ENCODE measurements around the gene PLCXD1. TPM values are rescaled to one million over a fixed set of nuclear protein-coding genes. Genes with fewer than 3 reads are reported as not detected.
"Not testable (repeated sequence)": the region's sequence is repeated elsewhere in the genome, so short reads cannot be mapped to it uniquely, and the experiment has no call there.

Gene PLCXD1
- total RNA-seq, 1 experiment from 2014 or later, result 12.0 TPM

GRCh38 chrX:282000-282681 is 960 bp downstream of the PLCXD1 start:
- H3K4me3 Mint-ChIP-seq (ENCODE audit: unreplicated experiment); POLR2A ChIA-PET; H3K4me1 Mint-ChIP-seq (ENCODE audit: insufficient read depth, unreplicated experiment); H3K36me3 Mint-ChIP-seq (ENCODE audit: insufficient read depth, unreplicated experiment); BruUV-seq (replicated peaks); H3K9me3 Mint-ChIP-seq (ENCODE audit: unreplicated experiment); CTCF ChIA-PET; H3K27me3 Mint-ChIP-seq (ENCODE audit: insufficient read depth, unreplicated experiment); DNase-seq (ENCODE audit: unreplicated experiment); intact Hi-C loops (cut with micrococcal nuclease); H3K27ac Mint-ChIP-seq (ENCODE audit: low read depth, unreplicated experiment): not testable (repeated sequence)

- Mint-ChIP-seq H3K36me3 (ENCODE audit: insufficient read depth, unreplicated experiment) (peaks cover 5% of the 10 kb centered on the region), H3K4me1 (ENCODE audit: insufficient read depth, unreplicated experiment) (no peaks in the 10 kb centered on the region), H3K9me3 (ENCODE audit: unreplicated experiment) (no peaks in the 10 kb centered on the region), H3K27me3 (ENCODE audit: insufficient read depth, unreplicated experiment) (no peaks in the 10 kb centered on the region), H3K27ac (ENCODE audit: low read depth, unreplicated experiment) (peak overlapping the region; percentile 53), H3K4me3 (ENCODE audit: unreplicated experiment) (peak overlapping the region; percentile 76)
- intact Hi-C loops (cut with micrococcal nuclease), result no loop called here
- no TSS peak for BruUV-seq (replicated peaks)
- POLR2A ChIA-PET, result no interaction called here
- peak; percentile 89 for DNase-seq (ENCODE audit: unreplicated experiment)
- no peak for TF ChIP-seq CTCF (IDR thresholded peaks at IDR 0.05; ENCODE audit: unreplicated experiment)
- CTCF ChIA-PET, result no interaction called here
Observed at GRCh38 chrX:283115-283845, 2.1 kb downstream of the PLCXD1 start.

- POLR2A ChIA-PET, result no interaction called here
- no peak for TF ChIP-seq CTCF (IDR thresholded peaks at IDR 0.05; ENCODE audit: unreplicated experiment)
- no TSS peak for BruUV-seq (replicated peaks)
- H3K27me3 Mint-ChIP-seq (ENCODE audit: insufficient read depth, unreplicated experiment), result no peaks in the 10 kb centered on the region
- no peak overlapping the region for H3K4me3 Mint-ChIP-seq (ENCODE audit: unreplicated experiment)
- no peaks in the 10 kb centered on the region for H3K4me1 Mint-ChIP-seq (ENCODE audit: insufficient read depth, unreplicated experiment)
- H3K36me3 Mint-ChIP-seq (ENCODE audit: insufficient read depth, unreplicated experiment), result peaks cover 5% of the 10 kb centered on the region
- intact Hi-C loops (cut with micrococcal nuclease), result no loop called here
- CTCF ChIA-PET, result no interaction called here
- no peak for DNase-seq (ENCODE audit: unreplicated experiment)
- H3K27ac Mint-ChIP-seq (ENCODE audit: low read depth, unreplicated experiment), result no peak overlapping the region
- H3K9me3 Mint-ChIP-seq (ENCODE audit: unreplicated experiment), result no peaks in the 10 kb centered on the region
Observed at GRCh38 chrX:285076-285677, 4.0 kb downstream of the PLCXD1 start.

GRCh38 chrX:287670-288069 is 6.5 kb downstream of the PLCXD1 start:
- CTCF ChIA-PET, result no interaction called here
- peaks cover 8% of the 10 kb centered on the region for H3K36me3 Mint-ChIP-seq (ENCODE audit: insufficient read depth, unreplicated experiment)

More at GRCh38 chrX:287670-288069, 6.5 kb downstream of the PLCXD1 start:
- BruUV-seq (replicated peaks), result no TSS peak
- Mint-ChIP-seq H3K27me3 (ENCODE audit: insufficient read depth, unreplicated experiment) (no peaks in the 10 kb centered on the region), H3K4me1 (ENCODE audit: insufficient read depth, unreplicated experiment) (no peaks in the 10 kb centered on the region), H3K9me3 (ENCODE audit: unreplicated experiment) (no peaks in the 10 kb centered on the region), H3K27ac (ENCODE audit: low read depth, unreplicated experiment) (no peak overlapping the region), H3K4me3 (ENCODE audit: unreplicated experiment) (no peak overlapping the region)
- POLR2A ChIA-PET, result no interaction called here
- intact Hi-C loops (cut with micrococcal nuclease), result no loop called here
- no peak for TF ChIP-seq CTCF (IDR thresholded peaks at IDR 0.05; ENCODE audit: unreplicated experiment)
- DNase-seq (ENCODE audit: unreplicated experiment), result peak; percentile 36

Data from MCF 10A (cell line).